HS-5 (cell line): Measurements from ENCODE around the gene SCD5.
A peak's percentile ranks its signal among the peaks of the same experiment; 100 is the strongest.
"Not testable (repeated sequence)": the region's sequence is repeated elsewhere in the genome, so short reads cannot be mapped to it uniquely, and the experiment has no call there.

Source experiments
- DNase-seq: peaks from one replicate; pipeline ENCODE4 v3.0.0-alpha.2; 2012; ENCODE audit warnings: low read depth

Gene SCD5

DNA sequence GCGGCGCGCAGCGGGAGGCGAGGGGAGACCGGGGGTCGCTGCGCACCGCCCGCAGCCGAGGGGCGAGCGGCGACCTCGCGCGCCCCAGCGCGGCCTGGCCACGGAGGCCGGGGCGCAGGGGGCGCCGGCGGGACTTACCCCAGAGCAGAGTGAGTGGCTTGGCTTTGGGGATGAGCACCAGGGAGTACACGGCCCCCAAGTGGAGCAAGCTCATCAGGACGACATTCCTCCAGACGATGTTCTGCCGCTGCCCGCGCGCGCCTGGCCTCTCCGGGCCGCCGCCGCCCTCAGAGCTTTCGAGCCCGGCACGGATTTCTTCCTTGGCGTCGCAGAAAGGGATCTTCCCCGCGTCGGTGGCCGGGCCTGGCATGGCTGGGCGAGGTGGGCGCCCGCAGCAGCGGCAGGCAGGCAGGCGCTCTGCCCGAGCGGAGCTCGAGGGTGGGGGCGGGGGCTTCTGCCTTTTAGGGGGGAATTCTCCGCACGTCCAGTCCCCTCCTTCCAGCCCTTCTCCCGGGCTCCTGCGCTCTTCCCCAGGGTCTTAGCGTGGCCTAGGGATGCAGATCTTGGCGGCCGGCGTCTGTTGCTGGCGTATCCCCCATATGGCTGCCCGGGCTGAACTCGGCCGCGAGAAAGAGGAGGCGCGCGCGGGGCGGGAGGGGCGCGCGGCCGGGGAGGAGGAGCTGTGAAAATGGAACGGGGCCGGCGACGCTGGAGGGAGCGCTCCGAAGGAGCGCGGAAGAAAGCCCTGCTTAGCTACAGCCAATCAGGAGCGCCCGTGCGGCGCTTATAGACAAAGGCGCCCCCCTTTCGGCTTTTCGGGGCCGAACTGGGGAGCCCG, at the start of gene SCD5:
Gene SCD5, minus strand, starts transcription at position 629 of the 838 bp plus-strand sequence. Its CDS starts 259 bp downstream, at position 370.
- DNase-seq: peak; percentile 65

DNA sequence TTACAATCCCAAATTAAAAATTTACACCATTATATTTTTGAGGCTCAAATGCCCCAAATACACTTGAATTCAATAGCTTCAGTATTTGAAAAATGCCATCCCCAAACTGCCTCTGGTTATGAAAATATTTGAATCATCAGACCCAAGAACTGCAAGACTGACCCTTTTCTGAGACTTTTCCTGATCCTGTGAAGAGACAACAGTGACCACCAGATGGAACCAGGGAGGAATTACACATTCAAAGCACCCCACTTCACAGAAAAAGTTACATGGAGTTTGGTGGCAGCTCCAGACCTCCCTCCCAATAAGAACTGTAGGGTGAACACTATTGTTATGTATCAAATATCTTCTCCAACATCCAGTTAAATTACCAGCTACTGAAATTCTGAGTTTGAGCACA, 44.0 kb upstream of the SCD5 start:
- no peak for DNase-seq

DNA sequence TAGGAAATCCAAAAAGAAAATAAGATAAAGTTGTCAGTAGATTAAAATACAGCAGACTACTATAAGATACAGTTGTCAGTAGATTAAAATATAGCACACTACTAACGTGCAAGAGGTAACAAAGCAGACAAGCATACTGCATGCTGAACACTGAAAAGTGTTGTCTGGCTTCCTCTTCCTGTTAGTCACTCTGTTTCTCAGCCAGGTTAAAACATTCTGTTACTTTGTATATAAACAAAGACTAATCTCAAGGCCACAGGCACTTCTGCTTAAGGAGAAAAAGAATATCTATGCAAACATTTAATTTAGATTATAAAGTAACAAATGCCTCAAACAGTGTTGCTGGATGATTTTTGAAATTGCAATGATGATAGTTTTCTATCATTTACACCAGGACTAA, 41.0 kb upstream of the SCD5 start:
- no peak for DNase-seq

DNA sequence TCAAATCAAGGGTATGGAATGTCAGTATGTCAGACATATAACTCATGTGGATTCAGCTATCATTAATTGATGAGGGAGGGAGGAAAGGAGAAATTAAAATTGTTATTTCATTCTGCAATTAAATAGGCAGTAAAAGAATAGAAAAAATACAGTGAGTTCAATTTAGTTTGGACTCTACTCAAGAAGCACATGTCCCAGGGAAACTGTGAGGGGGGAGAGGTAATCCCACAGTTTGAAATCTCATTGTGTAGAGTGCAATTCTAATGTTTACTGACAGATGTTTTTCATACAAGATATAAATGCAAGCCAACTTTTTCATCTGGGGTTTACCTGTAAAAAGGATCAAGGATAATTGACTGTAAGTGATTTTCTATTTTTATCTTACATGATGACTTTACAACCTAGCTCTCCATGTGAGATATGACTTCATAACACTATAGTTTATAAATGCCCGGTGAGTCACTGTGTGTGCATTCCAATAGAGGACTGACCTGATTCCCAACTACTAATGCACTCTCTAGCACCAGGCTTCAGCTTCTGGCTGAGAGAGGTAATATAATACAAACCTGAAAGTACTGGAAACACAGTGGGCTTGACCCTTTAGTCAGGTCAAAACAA, 35.2 kb upstream of the SCD5 start:
- peak; percentile 78 for DNase-seq

DNA sequence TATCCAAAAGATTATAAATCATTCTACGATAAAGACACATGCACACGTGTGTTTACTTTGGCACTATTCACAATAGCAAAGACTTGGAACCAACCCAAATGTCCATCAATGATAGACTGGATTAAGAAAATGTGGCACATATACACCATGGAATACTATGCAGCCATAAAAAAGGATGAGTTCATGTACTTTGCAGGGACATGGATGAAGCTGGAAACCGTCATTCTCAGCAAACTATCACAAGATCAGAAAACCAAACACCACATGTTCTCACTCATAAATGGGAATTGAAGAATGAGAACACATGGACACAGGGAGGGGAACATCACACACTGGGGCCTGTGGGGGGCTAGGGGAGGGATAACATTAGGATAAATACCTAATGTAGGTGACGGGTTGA, 34.5 kb upstream of the SCD5 start:
- DNase-seq: not testable (repeated sequence)

DNA sequence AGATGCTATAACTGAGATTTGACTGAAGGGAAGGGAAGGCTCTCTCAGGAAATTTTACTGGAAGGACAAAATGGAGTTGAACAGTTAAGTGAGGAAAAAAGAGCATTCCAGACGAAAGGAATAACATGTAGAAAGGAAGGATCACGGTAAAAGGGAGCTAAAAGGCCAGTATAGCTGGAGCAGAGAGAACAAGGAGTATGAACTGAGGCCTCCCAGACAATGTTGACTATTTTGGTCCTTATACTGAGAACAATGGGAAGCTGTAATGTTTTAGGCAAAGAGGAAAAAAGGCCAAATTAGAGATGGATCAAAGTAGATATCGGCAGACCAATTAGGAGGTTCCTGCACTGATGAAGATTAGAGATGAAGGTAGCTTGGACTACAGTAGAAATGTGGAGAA, 26.8 kb upstream of the SCD5 start:
- no peak for DNase-seq

DNA sequence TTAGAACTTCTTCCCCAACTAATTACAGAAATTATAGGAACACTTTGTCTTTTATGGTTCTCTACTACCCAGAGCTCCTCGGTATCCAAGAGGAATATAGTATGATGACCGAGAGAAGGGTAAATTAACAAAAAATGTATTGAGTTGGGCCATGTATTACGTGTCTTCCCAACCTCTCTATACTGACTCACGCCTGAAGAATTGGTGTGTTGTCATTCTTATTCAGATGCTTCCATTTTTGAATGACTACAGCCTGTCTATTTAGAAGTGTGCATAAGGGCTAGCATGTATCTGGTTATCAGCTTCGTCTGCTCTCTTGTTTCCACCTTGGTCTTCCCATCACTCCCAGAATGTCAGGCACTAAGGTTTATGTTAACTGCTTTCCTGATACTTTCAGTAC, 24.5 kb upstream of the SCD5 start:
- DNase-seq: peak; percentile 78

DNA sequence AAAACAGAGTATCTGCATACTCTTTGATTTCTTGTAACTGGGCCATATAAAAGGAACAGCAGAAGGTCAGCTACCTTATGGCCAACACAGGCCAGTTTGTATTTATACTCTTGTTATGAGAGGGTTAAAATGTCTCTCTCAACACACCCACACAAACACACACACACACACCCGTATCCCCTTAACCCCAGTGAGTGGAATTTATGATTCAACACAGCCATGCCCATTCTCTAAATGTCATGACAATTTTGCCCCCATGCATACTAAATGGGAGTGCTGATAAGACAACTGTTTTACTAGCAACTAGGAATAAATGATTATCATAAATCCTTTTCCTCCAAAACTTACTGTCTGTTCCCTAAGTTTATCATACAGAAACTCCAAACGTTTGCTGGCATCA, 22.1 kb upstream of the SCD5 start:
- DNase-seq: no peak

DNA sequence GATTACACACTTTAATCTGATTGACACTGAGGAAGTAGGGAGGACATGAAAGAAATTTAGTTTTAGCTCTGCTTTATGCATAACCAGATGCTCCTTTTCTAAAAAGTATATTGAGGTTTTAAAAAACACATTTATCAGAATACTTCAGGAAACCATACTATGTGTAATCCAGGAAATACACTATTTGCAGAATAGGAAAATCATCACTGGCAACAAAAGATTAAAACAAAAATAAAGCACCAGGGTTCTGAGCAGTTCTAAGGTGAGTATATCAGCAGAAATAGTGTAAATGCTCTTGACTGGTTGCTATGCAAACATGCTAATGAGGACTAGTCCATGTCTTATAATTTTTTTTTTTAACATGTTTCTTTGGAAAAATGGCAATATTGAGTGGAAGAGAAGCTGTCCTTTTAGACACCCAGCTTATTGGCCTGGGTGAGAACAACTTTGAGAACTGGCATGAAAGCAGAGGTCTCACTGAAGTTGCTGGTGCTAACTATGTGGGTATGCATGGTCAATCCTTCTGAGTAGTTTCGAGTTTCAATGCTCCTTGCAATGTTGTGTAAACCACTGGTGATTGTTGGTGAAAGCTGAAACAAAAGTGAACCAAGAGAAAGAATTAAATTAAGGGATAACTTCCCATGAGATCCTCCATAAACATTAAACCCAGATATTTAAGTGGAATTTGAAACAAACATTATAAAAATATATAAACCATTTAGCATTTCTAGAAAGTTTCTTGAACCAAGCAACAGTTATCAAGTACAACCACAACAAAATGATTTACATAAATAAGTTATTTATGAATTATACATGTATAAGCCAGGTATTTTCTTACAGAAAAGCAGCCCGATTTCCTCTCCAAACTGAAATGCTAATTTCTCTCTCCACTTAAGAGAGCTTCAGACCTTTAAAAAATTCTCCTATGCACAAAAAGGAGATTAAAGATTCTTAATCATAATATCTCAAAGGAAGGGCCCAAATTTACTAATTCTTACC, 20.4 kb upstream of the SCD5 start:
- DNase-seq: no peak

DNA sequence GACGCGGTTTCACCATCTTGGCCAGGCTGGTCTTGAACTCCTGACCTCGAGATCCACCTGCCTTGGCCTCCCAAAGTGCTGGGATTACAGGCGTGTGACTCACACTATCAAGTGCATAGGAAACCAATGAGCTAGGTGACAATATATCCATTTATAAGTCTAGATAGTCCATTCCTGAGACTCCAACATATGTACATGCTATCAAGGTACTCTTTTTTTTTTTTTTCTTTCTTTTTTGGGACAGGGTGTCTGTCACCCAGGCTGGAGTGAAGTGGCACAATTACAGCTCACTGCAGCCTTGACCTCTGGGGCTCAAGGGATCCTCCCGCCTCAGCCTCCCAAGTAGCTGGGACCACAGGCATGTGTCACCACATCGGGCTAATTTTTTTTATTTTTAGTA, 18.3 kb upstream of the SCD5 start:
- not testable (repeated sequence) for DNase-seq

DNA sequence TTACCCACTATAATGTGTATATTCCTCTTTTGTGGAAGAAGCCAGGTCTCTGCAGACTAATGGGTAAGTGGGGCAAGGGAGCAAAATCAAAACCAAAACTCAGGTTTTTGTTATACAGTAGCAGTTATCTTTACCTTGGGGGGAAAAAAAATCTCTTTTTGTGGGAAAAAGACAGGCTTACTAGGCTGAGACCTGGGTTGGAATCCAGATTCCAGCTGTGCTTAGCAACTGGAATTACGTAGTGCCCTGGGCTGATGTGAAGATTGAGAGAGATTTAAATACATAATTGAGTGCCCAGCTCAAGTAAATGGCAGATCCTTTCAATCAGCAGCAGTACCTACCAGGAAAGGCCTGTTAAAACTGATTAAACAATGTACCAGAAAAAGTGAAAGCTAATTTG, 15.4 kb upstream of the SCD5 start:
- no peak for DNase-seq

DNA sequence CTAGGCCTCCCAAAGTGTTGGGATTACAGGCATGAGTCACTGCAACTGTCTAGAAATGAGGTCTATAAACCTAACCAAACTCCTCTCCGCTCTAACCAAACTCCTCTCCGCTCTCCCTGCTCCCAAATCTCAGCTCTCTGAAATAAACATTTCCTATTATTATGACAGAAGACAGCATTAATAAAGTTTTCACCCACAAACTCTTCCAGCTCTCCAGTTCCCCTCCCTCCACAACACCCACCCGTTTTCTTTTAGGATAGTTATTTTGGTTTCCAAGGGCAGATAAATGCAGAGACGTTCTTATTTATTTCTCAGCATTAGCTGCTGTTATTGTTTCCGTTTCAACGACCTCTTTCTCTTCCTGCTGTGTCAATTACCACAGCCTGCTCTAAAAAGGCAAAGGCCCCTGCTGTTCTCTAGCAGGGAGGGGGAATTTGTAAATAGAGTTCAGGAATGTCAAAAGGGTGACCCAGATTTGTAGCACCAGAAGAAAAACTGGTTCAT, 13.3 kb upstream of the SCD5 start:
- DNase-seq: no peak

DNA sequence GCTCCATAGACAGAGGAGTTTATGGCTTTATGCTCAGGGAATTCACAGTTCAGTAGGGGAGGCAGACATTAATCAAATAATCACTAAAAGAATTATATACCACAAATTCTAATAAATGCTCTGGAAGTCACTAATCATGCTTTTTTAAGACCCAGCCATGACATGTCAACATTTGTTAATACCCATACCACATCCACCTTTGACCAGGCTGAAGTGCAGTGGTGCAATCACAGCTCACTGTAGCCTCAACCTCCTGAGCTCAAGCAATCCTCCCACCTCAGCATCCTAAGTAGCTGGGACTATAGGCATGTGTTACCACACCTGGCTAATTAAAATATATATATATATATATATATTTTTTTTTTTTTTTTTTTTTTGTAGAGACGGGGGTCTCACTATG, 12.8 kb upstream of the SCD5 start:
- DNase-seq: no peak

DNA sequence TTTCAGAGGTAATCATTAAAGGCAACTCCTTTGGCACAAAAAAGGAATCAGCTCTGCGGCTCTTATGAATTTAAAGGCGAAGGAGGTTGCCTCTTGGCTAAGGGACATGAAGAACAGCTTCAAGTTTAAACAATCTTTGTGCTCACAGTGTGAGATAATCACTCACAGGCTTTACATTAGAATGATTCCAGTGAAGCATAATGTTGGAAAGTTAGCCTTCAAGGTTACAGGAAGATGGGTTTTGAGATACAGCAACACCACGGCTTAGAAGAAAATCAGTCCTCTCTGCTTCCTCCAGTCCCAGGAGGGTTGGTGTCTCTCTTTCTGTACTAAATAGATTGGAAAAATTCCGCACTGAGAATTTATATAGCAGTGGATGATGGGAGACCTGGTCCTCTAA, 11.6 kb upstream of the SCD5 start:
- DNase-seq: no peak

DNA sequence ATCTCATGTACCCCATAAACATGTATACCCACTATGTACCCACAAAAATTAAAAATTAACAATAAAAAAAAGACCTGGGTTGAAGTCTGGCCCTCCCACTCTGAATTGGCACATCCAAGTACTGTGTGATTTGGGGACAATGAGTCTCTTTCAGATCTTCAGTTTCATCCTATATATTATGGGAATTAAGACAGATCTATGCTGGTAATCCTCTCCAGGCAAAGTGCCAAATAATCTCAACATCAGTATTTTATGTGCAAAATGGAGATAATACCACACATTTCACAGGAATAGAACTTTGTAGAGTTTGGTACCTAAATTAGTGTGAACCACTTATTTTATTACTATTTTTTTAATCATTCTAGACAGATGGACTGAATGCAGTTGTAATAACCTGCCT, 11.0 kb upstream of the SCD5 start:
- no peak for DNase-seq

DNA sequence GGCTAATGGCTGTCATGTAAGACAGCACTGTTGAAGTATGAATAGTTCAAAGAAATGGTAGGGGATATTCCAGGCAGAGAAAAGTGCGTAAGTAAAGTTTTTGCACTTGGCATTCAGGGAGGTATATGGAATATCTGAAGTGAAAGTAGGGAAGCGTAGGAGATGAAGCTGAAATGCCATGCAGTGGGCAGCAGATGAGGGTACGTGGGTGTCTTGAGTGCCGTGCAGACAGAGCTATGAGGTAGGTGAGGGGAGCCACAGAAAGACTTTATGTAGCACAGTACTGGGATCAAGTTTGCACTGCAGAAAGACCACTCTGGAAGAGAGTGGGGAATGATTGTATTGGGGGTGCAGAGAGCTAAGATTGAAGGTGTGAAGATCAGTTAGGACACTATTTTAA, 5.2 kb upstream of the SCD5 start:
- no peak for DNase-seq

DNA sequence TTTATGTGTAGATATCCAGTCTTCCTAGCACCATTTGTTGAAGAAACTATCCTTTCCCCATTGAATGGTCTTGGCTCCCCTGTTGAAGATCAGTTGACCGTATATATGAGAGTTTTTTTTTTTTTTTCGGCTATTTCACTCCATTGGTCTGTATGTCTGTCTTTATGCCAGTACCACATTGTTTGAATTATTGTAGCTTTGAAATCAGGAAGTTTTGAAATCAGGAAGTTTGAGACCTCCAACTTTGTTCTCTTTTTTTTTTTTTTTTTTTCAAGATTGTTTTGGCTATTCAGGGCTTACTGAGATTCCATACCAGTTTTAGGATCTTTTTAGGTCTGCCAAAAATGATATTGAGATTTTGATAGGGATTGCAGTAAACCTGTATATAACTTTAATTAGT, 4.3 kb upstream of the SCD5 start:
- no peak for DNase-seq

DNA sequence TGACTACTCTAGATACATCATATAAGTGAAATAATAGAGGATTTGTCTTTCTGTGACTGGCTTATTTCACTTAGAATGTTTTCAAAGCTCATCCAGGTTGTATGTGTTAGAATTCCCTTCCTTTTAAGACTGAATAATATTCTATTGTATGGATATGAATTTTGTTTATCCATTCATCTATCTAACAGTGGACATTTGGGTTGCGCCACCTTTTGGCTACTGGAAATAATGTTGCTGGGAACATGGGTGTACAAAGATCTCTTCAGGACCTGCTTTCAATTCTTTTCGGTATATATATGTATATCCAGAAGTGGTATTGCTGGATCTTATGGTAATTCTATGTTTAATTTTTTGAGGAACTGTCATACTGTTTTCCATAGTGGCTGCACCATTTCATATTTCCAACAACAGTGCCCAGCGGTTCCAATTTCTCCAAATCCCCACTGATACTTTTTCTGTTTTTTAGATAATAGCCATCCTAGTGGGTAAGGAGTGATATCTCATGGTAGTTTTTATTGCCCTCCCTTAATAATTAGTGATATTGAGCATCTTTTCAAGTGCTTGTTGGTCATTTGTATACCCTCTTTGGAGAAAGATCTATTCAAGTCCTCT, 3.4 kb upstream of the SCD5 start:
- no peak for DNase-seq

DNA sequence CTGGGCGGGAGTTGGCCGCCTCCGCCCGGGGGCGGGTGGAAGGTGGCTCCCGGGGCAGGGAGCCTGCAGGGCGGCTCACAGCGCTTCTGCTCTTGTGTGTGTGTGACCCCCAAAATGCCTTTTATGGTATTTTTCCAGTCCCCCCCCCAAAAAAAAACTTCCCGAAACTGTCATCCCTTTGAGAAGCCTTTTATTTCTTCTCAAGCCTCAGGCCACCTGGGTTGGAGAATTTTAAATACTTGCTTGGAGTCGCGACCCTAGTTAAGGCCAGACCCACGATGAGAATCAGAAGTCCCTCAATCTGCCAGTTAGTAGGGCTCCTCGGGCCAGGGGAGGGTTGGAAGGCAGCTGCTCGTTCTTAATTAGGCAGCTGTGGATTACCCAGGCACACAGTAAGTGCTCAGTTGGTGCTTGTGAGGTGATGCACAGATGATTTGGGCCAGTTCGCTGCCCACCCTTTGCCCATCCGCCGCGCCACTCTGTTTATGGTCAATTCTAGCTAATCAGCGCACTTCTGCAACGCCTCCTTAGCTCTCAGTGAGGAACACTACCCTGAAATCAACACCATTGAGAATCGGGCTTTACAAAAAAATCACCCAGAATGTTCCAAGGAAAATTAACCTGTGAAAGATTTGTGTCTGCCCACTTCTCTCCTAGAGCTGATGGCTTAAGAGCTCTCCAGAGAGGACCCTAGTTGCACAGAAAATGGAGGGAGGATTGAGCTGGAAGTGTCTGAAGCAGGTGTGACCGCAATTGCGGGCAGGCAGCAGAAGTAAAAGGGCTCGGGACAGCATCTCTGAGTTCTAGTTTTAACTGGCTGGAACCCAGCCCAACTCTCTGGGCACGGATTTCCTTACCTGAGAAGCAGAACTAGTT, 648 bp upstream of the SCD5 start:
- no peak for DNase-seq

DNA sequence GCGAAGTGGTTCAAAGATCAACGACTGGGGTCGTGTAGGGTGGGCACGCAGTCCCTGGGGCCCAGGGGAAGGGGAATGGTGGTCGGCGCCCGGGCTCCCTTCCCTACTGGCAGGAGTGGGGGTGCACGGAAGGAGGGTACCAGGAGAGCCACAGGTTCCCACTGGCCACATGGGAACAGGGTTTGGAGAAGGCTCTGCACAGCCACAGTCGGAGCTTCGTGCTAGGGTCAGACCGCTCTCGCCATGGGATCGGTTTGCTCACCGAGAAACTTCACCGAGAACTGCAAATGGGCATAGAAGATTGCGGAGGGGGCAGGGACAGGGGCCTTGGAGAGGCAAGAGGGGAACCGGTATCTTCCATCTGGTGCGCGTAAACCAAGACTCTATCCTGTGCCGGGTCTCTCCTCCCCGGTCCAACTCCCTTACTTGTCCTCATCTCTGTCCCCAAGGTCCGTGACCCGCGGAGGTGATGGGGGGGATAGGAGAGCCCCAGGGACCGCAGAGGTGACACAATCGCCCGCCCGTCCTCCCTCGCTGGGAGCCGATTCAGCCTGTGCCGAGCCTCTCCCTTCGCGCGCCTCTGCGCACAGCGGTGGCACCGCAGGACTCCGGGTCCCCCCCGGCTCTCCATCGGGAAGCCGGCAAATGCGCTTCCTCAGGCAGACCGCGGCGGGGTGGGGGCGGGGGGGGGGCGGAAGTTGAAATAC, 1.0 kb downstream of the SCD5 start:
- no peak for DNase-seq
